T-helper 22 cell (primary cell): Measurements from ENCODE around the gene MDC1.
"Not testable (repeated sequence)": the region's sequence is repeated elsewhere in the genome, so short reads cannot be mapped to it uniquely, and the experiment has no call there.

Experiments used
- DNase-seq: peaks from one replicate; pipeline ENCODE4 v3.0.0-alpha.2; 2020; ENCODE audit warnings: low read depth

The MDC1 gene

GRCh38 chr6:30723843-30724741 lies 7.0 kb upstream of the MDC1 start:
- DNase-seq, result not testable (repeated sequence)

DNA sequence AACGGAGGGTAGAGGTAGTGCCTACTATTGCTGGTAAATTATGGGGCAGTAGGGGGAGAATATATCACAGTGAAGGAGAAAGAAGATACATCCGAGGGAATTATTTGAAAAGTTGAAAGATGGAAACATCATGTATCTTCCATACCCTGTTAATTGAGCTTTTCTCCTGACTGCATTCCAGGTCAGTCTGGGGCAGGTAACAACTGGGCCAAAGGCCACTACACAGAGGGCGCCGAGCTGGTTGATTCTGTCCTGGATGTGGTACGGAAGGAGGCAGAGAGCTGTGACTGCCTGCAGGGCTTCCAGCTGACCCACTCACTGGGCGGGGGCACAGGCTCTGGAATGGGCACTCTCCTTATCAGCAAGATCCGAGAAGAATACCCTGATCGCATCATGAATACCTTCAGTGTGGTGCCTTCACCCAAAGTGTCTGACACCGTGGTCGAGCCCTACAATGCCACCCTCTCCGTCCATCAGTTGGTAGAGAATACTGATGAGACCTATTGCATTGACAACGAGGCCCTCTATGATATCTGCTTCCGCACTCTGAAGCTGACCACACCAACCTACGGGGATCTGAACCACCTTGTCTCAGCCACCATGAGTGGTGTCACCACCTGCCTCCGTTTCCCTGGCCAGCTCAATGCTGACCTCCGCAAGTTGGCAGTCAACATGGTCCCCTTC lies 6.2 kb upstream of the MDC1 start:
- DNase-seq, result not testable (repeated sequence)

GRCh38 chr6:30722280-30723112 lies 5.4 kb upstream of the MDC1 start:
- DNase-seq, result peak; percentile 55

GRCh38 chr6:30722025-30722279 lies 4.9 kb upstream of the MDC1 start:
- not testable (repeated sequence) for DNase-seq

GRCh38 chr6:30721198-30722024 lies 4.3 kb upstream of the MDC1 start:
- DNase-seq, result peak; percentile 87

DNA sequence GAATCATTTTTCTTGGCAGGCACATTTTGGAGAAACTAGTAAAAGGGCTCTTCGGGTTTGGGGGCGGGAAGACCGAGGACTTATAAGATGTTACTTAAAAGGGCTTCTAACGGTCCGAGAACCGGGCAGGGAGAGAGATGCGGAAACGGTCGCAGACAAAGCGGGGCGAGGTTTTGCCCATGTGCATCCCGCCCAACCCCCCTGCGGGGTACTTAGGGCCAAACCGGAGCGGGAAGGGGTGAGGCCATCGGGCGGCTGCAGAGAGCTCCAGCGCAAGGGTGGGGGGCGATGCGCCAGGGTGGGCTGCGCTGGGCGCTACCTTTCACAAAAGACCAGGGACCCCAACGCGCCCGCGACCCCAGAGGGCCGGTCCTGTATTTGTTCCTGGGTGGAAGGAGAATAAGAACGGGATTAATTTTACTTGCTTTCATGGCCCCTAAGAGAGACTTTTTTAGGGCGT lies 3.7 kb upstream of the MDC1 start:
- no peak for DNase-seq

DNA sequence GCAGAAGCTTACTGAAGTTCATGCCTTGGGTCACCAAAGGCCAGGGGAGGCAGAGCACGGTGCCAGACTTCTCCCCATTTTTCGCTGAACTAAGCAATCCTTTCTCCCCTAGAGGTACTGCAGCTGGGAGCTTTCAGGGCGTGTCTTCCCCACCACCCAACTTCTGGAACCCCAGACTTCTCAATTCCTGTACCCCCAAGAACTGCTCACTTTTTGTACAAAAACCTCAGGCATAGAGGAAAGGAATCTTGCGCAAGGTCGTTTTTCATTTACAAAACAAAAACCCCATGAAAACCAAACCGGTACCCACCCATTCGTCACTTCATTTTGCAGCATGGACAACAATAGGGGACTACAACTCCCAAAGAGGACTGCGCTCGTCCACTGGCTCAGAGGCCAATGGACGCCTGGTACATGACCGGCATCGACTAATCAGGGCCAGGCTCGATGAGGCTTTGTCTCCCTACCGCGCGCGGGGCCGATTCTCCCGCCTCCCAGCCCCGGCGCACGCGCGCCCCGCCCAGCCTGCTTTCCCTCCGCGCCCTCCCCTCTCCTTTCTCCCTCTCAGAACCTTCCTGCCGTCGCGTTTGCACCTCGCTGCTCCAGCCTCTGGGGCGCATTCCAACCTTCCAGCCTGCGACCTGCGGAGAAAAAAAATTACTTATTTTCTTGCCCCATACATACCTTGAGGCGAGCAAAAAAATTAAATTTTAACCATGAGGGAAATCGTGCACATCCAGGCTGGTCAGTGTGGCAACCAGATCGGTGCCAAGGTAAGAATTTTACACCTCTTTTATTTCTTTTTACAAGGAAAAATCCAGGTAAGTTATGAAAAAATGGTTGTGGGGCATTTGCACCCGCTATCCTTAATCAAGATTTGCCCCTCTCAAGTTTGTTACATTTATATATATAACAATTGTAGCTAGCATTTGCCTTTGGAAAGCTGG lies 3.0 kb upstream of the MDC1 start, which contains the start of gene TUBB:
Gene TUBB, plus strand, starts transcription at position 562 of the 947 bp plus-strand sequence. Its CDS starts 155 bp downstream, at position 717.
- peak; percentile 93 for DNase-seq

DNA sequence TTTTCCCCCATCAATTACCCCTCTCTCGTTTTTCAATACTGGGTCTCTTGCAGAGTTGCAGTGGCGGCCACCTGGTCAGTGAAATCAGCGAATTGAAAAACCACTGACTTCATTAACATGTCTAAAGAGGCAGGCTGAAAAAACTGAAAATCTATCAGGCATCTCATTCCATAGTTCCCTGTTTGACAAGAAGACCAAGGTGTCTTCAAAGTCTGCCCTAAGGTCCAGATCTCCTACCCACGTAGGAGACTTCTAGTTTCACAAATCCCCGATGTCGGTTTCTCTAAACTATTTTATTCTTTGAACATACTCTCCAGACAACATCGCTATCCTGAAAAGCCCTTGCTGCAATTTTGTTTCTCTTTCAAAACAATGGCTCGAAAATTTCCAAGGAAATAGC lies 2.3 kb upstream of the MDC1 start:
- no peak for DNase-seq

- not testable (repeated sequence) for DNase-seq
These were observed 1.0 kb upstream of the MDC1 start for GRCh38 chr6:30717845-30718720.

DNA sequence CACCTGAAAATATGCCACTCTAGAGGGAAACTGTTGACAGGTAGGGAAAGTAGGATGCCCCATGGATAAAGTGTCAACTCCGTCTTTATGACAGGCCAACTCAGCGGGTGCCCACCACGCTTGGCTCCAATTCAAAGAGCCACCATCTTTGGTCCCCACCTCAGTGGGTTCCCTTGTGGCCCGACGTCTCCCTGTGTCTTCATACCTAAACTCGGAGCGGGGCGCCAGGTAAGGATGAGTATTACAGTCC lies 277 bp downstream of the MDC1 start:
- no peak for DNase-seq

DNA sequence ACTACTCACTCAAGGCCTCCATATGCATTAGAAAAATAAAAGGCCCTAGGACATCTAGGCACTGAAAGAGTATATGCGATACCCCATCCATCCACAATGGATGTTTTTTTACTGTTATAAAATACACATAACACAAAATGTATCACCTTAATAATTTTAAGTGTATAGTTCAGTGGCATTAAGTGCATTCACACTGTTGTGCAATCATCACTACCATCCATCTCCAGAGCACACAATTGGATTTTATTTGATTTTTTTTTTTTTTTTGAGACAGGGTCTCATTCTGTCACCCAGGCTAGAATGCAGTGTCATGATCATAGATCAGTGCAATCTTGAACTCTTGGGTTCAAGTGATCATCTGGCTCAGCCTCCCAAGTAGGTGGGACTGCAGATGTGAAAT lies 2.8 kb downstream of the MDC1 start:
- no peak for DNase-seq

GRCh38 chr6:30712441-30712945 lies 4.6 kb downstream of the MDC1 start:
- no peak for DNase-seq

GRCh38 chr6:30711758-30712380 lies 5.2 kb downstream of the MDC1 start:
- DNase-seq, result no peak

DNA sequence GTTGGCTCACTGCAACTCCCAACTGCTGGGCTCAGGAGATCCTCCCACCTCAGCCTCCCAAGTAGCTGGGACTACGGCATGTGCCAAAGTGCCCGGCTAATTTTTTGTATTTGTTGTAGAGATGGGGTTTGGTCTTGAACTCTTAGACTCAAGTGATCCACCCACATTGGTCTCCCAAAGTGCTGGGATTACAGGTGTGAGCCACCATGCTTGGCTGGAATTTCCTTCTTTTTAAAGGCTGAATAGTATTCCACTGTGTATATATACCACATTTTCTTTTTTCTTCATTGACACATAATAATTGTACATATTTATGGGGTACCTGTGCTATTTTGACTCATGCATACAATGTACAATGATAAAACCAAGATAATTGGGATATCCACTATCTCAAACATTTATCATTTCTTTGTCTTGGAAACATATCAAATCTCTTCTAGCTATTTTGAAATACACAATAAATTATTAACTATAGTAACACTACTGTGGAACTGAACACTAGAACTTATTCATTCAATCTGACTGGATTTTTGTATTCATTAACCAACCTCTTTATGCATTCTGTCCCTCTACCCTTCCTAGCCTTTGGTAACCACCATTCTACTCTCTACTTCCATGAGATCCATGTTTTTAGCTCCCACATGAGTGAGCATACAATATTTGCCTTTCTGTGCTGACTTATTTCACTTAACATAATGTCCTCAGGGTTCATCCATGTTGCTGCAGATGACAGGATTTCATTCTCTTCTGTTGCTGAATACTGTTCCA lies 7.8 kb downstream of the MDC1 start:
- DNase-seq, result no peak

DNA sequence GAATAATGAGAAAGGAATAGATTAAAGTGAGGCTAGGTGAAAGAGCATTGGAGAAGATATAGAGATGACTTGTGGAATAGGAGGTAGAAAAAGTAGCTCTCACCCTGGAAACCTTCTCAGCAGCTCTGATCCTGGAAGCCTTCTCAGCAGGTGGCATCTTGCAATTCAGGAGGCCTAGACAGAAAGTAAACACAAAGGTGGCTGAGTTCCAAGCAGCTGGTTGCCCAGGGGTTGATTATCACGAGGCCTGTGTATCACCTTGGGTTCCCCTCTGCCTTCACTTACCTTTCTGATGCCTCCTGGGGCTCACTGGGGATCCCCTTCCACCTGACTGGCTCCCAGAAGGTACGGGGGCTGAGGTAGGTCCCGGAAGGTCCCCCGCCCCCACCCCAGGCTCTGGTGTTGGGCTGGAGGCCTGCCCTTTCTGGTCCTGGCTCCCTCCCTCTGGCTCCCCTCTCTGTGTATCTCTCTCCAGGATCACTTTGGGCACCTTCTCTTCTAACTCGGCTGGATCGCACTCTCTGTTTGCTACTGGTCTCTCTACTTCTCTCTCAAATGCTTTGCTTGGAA lies 9.7 kb downstream of the MDC1 start:
- DNase-seq, result no peak

- DNase-seq, result no peak
These were observed 11.5 kb downstream of the MDC1 start for GRCh38 chr6:30705620-30706019.

DNA sequence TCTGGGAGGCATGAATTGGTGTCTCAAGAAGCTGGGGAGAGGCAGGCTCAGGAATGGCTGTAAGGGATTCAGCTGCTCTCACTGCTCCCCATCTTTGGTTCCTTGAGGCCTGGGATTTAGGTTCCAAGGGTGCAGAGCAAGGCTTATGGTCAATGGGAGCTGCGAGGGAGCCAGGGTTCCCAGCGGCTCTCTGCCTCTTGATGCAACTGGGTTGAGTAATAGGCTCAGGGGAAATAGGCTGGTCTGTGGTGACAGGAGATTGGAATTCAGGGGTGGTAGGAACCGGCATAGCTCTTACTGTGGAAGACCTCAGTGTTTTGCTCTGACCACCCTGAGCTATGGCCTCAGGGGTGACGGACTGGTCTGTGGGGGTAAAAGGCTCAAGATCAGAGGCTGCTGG lies 13.3 kb downstream of the MDC1 start:
- no peak for DNase-seq

- DNase-seq, result no peak
These were observed 14.1 kb downstream of the MDC1 start for GRCh38 chr6:30703011-30703410.
